Adrenal gland (tissue), 12 donors: ENCODE data around the gene SLC6A11. TPM values are rescaled to one million over a fixed set of nuclear protein-coding genes. Genes with fewer than 3 reads are reported as not detected.

Experiments
- DNase-seq, 7 donors: peaks; one replicate each; pipeline ENCODE4 v3.0.0-alpha.2; 2019 to 2020
- H3K27ac ChIP-seq, 5 donors: fragments of 200-600 bp; sonication (generic) in 4 of 5; 1 replicate in 3 of 5; 2 replicates in 2 of 5; pipeline versions ENCODE4 v1.5.1 to v1.8.0; 2016 to 2020; ENCODE audit warnings: mild to moderate bottlenecking in 1 of 5
- H3K27me3 ChIP-seq: fragments of 200-600 bp; 2 replicates; pipeline ENCODE4 v1.8.0; 2021
- H3K36me3 ChIP-seq, 2 donors: fragments of 200-600 bp; replicated peaks in 1 of 2; 1 replicate in 1 of 2; 2 replicates in 1 of 2; pipeline versions ENCODE4 v1.5.1 to v1.8.0; 2018 to 2022
- H3K4me1 ChIP-seq, 2 donors: fragments of 200-600 bp; replicated peaks in 1 of 2; 1 replicate in 1 of 2; 2 replicates in 1 of 2; pipeline versions ENCODE4 v1.5.1 to v1.8.0; 2018 to 2021
- H3K4me3 ChIP-seq, 4 donors: fragments of 200-600 bp; sonication (generic) in 3 of 4; one replicate each; pipeline ENCODE4 v1.5.1; 2016 to 2018
- H3K9me3 ChIP-seq, 3 donors: fragments of 200-600 bp; sonication (generic) in 1 of 3; replicated peaks in 1 of 3; 1 replicate in 2 of 3; 2 replicates in 1 of 3; pipeline versions ENCODE4 v1.5.1 to v1.8.0; 2016 to 2021
- CTCF ChIP-seq, 6 experiments: fragments of 450-650 bp in 4 of 6; fragments of 200-600 bp in 2 of 6; sonication (generic) in 1 of 6; IDR thresholded peaks; 1 replicate in 5 of 6; 2 replicates in 1 of 6; pipeline versions ENCODE4 v1.5.1 to v1.8.0; 2016 to 2021; ENCODE audit warnings: antibody characterized with exemption in 6 of 6, mild to moderate bottlenecking in 2 of 6, moderate library complexity in 1 of 6
- POLR2A ChIP-seq, 2 donors: fragments of 450-650 bp; IDR thresholded peaks; one replicate each; pipeline ENCODE4 v1.6.1; 2017; ENCODE audit warnings: antibody characterized with exemption in 2 of 2, mild to moderate bottlenecking in 2 of 2, moderate library complexity in 1 of 2
- WGBS, 4 donors: extraction: QIAGEN DNeasy Blood & Tissue Kit in 2 of 4; methylation state at CpG; one replicate each; pipeline versions ENCODE4 v1.1.5 to v1.1.7; 2013 to 2017; 5-methylcytosine and 5-hydroxymethylcytosine counted together
- intact Hi-C, 2 donors: fragments of 100-400 bp; cut with DNase I; formaldehyde crosslinking; loops; one replicate each; pipeline versions ENCODE4 v1.14.1 to v1.15.0; 2022 to 2023
- polyA plus RNA-seq, 3 donors: library from polyadenylated mRNA; stranded (reverse); fragments of 200-250 nt in 2 of 3; fragments of 350-450 nt in 1 of 3; fragmentation: Illumina TruSeq in 1 of 3; extraction: RNeasy Lipid Tissue Mini Kit (QIAGEN cat#74804) in 1 of 3; gene quantifications; one replicate each; pipeline ENCODE4 v1.2.3, GENCODE V29; 2013 to 2014
- total RNA-seq, 9 donors: library from RNA; depleted of rRNA in 4 of 9; stranded (reverse); fragments of >200 nt in 4 of 9; fragments of 120-200 nt in 1 of 9; fragmentation: NEBNext Ultra II Directional in 1 of 9; extraction: Animal tissue kit (Norgen Biotek cat#: 25700) in 1 of 9; gene quantifications; one replicate each; pipeline versions ENCODE4 v1.1.0 to v1.2.4, GENCODE V29; 2013 to 2023
- donor health status: healthy with polysubstance abuse.
- donor health status: Bipolar disorder and iron deficiency.
- donor health status: DM: yes; HTN: yes; CAD: no.
- donor health status: DM: no; HTN: no; CAD: no.
- donor health status: DM: no; HTN: no; CAD: no.
- donor health status: DM: yes; HTN: yes; CAD: no.

SLC6A11 gene
- total and polyA plus RNA-seq, 12 donors: 0.03 to 0.17 (median 0.06) TPM; not detected in 7

- intact Hi-C loops: no loop called here
- Histone ChIP-seq H3K27me3 (peaks cover 5% of the 10 kb centered on the region), H3K4me1 (no peaks in the 10 kb centered on the region), H3K27ac (no peak overlapping the region), H3K9me3 (no peaks in the 10 kb centered on the region), H3K36me3 (no peaks in the 10 kb centered on the region), H3K4me3 (no peak overlapping the region)
- no peak for TF ChIP-seq POLR2A (IDR thresholded peaks at IDR 0.05)
- TF ChIP-seq CTCF (IDR thresholded peaks at IDR 0.05): no peak
- WGBS, 4 donors: 33 to 48% (median 42%) methylated on average over 5 of the region's 5 CpGs
- no peak for DNase-seq
These were observed 51.4 kb downstream of the SLC6A11 start for GRCh38 chr3:10867384-10867783.

- no peaks in the 10 kb centered on the region for H3K9me3 ChIP-seq
- WGBS, 4 donors: 51 to 65% (median 59%) methylated on average over 4 to 7 of the region's 7 CpGs
- H3K27ac ChIP-seq: no peak overlapping the region
- no peak for DNase-seq
- H3K36me3 ChIP-seq: no peaks in the 10 kb centered on the region
- H3K27me3 ChIP-seq: peaks cover 5% of the 10 kb centered on the region
- intact Hi-C loops: no loop called here
- H3K4me1 ChIP-seq: no peaks in the 10 kb centered on the region
- H3K4me3 ChIP-seq: no peak overlapping the region
- TF ChIP-seq POLR2A (IDR thresholded peaks at IDR 0.05) (no peak), CTCF (IDR thresholded peaks at IDR 0.05) (no peak)
These were observed 53.4 kb downstream of the SLC6A11 start for GRCh38 chr3:10869460-10869859.

GRCh38 chr3:10870296-10870695 lies 54.3 kb downstream of the SLC6A11 start:
- Histone ChIP-seq H3K27ac (no peak overlapping the region), H3K36me3 (no peaks in the 10 kb centered on the region), H3K4me3 (no peak overlapping the region), H3K4me1 (no peaks in the 10 kb centered on the region), H3K27me3 (peaks cover 5% of the 10 kb centered on the region), H3K9me3 (no peaks in the 10 kb centered on the region)
- intact Hi-C loops: no loop called here
- no peak for DNase-seq
- WGBS, 4 donors: 86 to 100% (median 92%) methylated on average over 1 of the region's 1 CpG
- TF ChIP-seq CTCF (IDR thresholded peaks at IDR 0.05) (no peak), POLR2A (IDR thresholded peaks at IDR 0.05) (no peak)

- H3K9me3 ChIP-seq: no peaks in the 10 kb centered on the region
- intact Hi-C loops: no loop called here
- 73 to 86% (median 80%) methylated on average over 5 of the region's 5 CpGs for WGBS, 4 donors
- H3K4me1 ChIP-seq: no peaks in the 10 kb centered on the region
- H3K27me3 ChIP-seq: peaks cover 5% of the 10 kb centered on the region
- DNase-seq: no peak
- TF ChIP-seq CTCF (IDR thresholded peaks at IDR 0.05) (no peak), POLR2A (IDR thresholded peaks at IDR 0.05) (no peak)
- H3K36me3 ChIP-seq: no peaks in the 10 kb centered on the region
- no peak overlapping the region for H3K4me3 ChIP-seq
- H3K27ac ChIP-seq: no peak overlapping the region
These were observed 57.4 kb downstream of the SLC6A11 start for GRCh38 chr3:10873415-10873814.
